ENCODE results near the gene HLCS. TPM values are rescaled to one million over a fixed set of nuclear protein-coding genes. Genes with fewer than 3 reads are reported as not detected.

HLCS gene
- total RNA-seq, 2 donors from 2014 or later = 27.2 to 38.6 TPM

DNA sequence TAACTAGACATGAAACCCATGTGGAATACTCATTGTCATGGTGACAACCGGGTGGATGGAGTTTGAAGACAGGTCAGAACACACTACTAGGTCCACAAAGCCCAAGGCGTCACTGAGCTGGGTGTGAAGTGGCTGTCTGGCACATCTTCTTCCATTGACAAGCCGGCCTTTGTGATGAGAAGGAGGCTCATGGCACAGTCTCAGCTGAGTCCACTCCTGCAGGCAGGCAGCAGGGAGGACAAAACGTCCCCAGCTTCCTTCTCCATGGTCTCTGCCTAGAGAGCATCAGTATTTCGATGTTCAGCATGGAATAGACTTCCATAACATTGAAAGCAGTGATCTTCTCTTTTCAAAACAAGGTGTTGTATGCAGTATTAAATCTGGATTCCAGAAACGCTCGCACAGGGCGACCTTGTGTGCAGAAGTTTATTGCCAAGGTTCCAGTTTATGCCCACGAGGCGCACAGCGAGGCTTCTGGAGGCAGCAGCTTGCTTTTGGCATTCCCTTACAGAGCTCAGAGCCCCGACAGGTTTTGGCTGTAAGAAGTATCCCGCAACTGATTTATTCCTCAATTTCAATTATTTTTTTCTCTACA lies 163.3 kb downstream of the HLCS start:
- Histone ChIP-seq H3K27ac (no peak overlapping the region), H3K27me3 (no peaks in the 10 kb centered on the region), H3K36me3 (replicated peaks in 1 of 2; ENCODE audit: insufficient read depth in 1 of 2, low read depth in 2 of 2) (no peaks in the 10 kb centered on the region), H3K4me3 (no peak overlapping the region), H3K9me3 (no peaks in the 10 kb centered on the region), H3K4me1 (no peaks in the 10 kb centered on the region)
- ATAC-seq = no peak
- DNase-seq = no peak
- TF ChIP-seq, protein P1, sequence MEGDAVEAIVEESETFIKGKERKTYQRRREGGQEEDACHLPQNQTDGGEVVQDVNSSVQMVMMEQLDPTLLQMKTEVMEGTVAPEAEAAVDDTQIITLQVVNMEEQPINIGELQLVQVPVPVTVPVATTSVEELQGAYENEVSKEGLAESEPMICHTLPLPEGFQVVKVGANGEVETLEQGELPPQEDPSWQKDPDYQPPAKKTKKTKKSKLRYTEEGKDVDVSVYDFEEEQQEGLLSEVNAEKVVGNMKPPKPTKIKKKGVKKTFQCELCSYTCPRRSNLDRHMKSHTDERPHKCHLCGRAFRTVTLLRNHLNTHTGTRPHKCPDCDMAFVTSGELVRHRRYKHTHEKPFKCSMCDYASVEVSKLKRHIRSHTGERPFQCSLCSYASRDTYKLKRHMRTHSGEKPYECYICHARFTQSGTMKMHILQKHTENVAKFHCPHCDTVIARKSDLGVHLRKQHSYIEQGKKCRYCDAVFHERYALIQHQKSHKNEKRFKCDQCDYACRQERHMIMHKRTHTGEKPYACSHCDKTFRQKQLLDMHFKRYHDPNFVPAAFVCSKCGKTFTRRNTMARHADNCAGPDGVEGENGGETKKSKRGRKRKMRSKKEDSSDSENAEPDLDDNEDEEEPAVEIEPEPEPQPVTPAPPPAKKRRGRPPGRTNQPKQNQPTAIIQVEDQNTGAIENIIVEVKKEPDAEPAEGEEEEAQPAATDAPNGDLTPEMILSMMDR (IDR thresholded peaks at IDR 0.05) = no peak
- no peak for TF ChIP-seq POLR2A (IDR thresholded peaks at IDR 0.05)
- whole genome bisulfite sequencing, 2 donors = 88 to 95% methylated on average over 13 of the region's 13 CpGs
- intact Hi-C loops (cut with DNase I) = no loop called here

DNA sequence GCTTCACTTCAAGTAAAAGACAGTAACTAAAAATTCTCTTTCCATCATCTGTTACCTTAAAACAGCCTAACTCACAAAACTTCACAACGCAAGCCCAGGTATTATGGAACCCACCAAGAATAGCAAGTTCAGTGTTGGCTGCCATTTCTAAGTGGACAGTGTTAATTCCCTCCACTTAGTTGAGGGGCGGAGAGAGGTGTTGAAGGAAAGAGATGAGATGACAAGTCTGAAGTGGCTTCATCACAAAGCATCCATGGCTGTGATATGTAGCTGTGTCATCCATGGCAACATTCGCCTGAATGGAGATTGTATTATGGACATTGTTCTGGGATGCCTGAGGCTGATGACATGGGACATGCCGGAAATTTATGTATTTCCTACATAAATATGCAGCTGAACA lies 165.7 kb downstream of the HLCS start:
- DNase-seq (no peak), ATAC-seq (no peak)
- WGBS, 2 donors = 92 to 97% methylated on average over 4 of the region's 4 CpGs
- H3K36me3 ChIP-seq (replicated peaks in 1 of 2; ENCODE audit: insufficient read depth in 1 of 2, low read depth in 2 of 2) = no peaks in the 10 kb centered on the region
- no peak overlapping the region for H3K27ac ChIP-seq
- no peaks in the 10 kb centered on the region for H3K27me3 ChIP-seq
- TF ChIP-seq, protein P1 (IDR thresholded peaks at IDR 0.05) = no peak
- no peak for TF ChIP-seq POLR2A (IDR thresholded peaks at IDR 0.05)
- no peak overlapping the region for H3K4me3 ChIP-seq
- no peaks in the 10 kb centered on the region for H3K4me1 ChIP-seq
- intact Hi-C loops (cut with DNase I) = no loop called here
- no peaks in the 10 kb centered on the region for H3K9me3 ChIP-seq

DNA sequence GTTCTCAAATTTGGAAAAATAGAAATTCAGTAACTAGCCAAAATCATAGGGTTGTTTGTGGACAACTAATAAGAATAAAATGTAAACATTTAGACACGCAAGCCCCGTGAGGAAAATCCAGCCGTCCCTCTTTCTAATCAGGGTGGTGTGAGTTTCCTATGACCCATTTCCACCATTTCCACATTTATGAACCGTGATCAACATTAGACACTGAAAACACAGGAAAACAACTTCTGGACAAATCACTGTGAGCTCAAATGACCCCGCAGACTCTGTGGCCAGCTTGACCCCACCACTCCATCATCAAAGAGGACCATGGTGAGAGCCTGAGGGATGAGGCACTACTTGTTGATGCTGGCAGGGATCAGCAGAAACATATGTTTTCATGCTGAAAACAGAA lies 166.6 kb downstream of the HLCS start:
- no peak for TF ChIP-seq POLR2A (IDR thresholded peaks at IDR 0.05)
- TF ChIP-seq, protein P1 (IDR thresholded peaks at IDR 0.05) = no peak
- Histone ChIP-seq H3K9me3 (no peaks in the 10 kb centered on the region), H3K4me1 (no peaks in the 10 kb centered on the region), H3K27me3 (no peaks in the 10 kb centered on the region), H3K36me3 (replicated peaks in 1 of 2; ENCODE audit: insufficient read depth in 1 of 2, low read depth in 2 of 2) (no peaks in the 10 kb centered on the region), H3K27ac (no peak overlapping the region), H3K4me3 (no peak overlapping the region)
- no peak for ATAC-seq
- WGBS, 2 donors = 83% methylated on average over 5 of the region's 5 CpGs
- DNase-seq = no peak
- intact Hi-C loops (cut with DNase I) = loop anchor here (5.0 kb wide), 1 partner anchor 37 kb away; no protein-coding TSS in a partner anchor

DNA sequence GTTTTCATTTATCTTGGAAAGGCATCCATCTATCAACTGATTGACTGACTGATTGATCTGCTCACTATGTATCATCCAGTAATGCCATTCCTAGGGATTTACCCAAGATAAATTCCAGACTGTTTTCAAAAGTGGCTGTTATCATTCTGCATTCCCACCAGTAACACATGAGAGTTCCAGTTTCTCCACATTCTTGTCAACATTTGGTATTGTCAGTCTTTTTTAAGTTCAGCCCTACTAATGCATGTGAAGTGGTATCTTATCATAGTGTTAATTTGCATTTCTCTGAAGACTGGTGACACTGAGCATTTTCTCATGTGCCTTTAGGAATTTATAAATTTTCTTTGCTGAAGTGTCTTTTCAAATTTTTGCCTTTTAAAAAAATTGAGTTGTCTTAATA lies 168.0 kb downstream of the HLCS start:
- Histone ChIP-seq H3K4me3 (no peak overlapping the region), H3K4me1 (no peaks in the 10 kb centered on the region), H3K9me3 (no peaks in the 10 kb centered on the region), H3K27ac (no peak overlapping the region), H3K27me3 (no peaks in the 10 kb centered on the region), H3K36me3 (replicated peaks in 1 of 2; ENCODE audit: insufficient read depth in 1 of 2, low read depth in 2 of 2) (no peaks in the 10 kb centered on the region)
- no peak for TF ChIP-seq POLR2A (IDR thresholded peaks at IDR 0.05)
- TF ChIP-seq, protein P1 (IDR thresholded peaks at IDR 0.05) = no peak
- ATAC-seq (no peak), DNase-seq (no peak)
- intact Hi-C loops (cut with DNase I) = loop anchor here (5.0 kb wide), 1 partner anchor 39 kb away; no protein-coding TSS in a partner anchor

DNA sequence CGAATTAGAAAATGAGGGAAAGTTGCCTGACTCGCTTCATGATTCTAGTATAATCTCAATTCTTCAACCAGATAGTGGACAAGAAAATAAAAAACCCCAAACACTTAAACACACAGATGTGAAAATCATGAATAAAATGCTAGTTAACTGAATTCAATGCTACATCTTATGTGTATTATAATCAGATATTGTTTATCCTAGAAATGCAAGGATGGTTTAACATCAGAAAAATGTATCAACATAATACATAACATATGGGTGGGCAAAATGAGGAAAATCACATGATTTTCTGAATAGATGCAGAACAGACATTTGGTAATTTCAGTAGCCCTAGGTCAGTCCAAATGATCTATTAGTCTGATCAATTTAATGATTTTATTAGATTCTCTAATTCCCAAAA lies 170.4 kb downstream of the HLCS start:
- no peaks in the 10 kb centered on the region for H3K4me1 ChIP-seq
- H3K9me3 ChIP-seq = no peaks in the 10 kb centered on the region
- H3K4me3 ChIP-seq = no peak overlapping the region
- H3K27ac ChIP-seq = no peak overlapping the region
- TF ChIP-seq, protein P1 (IDR thresholded peaks at IDR 0.05) = no peak
- no peak for TF ChIP-seq POLR2A (IDR thresholded peaks at IDR 0.05)
- DNase-seq (no peak), ATAC-seq (no peak)
- H3K27me3 ChIP-seq = no peaks in the 10 kb centered on the region
- WGBS, 2 donors = 79 to 87% methylated on average over 2 of the region's 2 CpGs
- intact Hi-C loops (cut with DNase I) = loop anchor here (5.0 kb wide), 1 partner anchor 41 kb away; no protein-coding TSS in a partner anchor
- no peaks in the 10 kb centered on the region for H3K36me3 ChIP-seq (replicated peaks in 1 of 2; ENCODE audit: insufficient read depth in 1 of 2, low read depth in 2 of 2)

Data from body of pancreas (tissue), 4 donors.